Activated naive CD8-positive, alpha-beta T cell treated with anti-CD3 and anti-CD28 coated beads, Interleukin-2, amount 10 ng/mL, durations not matched to agents 7 days and 5 days (primary cell): ENCODE results near the gene SGK1. TPM values are rescaled to one million over a fixed set of nuclear protein-coding genes. Genes with fewer than 3 reads are reported as not detected.
A peak's percentile ranks its signal among the peaks of the same experiment; 100 is the strongest.
"Not testable (repeated sequence)": the region's sequence is repeated elsewhere in the genome, so short reads cannot be mapped to it uniquely, and the experiment has no call there.

Experiments
- ATAC-seq: fragments of 150-1000 bp; cut with Tn5 transposase; one replicate; pipeline ENCODE4 v1.10.0; 2021; ENCODE audit warnings: low read depth, moderate library complexity
- POLR2A ChIA-PET: fragments of 350-600 bp; sonication (Branson Sonifier 250); formaldehyde crosslinking; loops from one replicate; lab custom pipeline; 2021; ENCODE audit warnings: antibody characterized with exemption; lab: Charles Lee
- DNase-seq: peaks from one replicate; pipeline ENCODE4 v3.0.0; 2021
- H3K27ac Mint-ChIP-seq: one replicate; pipeline ENCODE4 v1.8.0; 2022; ENCODE audit warnings: mild to moderate bottlenecking, mixed read lengths
- H3K27me3 Mint-ChIP-seq: one replicate; pipeline ENCODE4 v1.8.0; 2022; ENCODE audit warnings: mild to moderate bottlenecking, moderate library complexity, mixed read lengths
- H3K36me3 Mint-ChIP-seq: one replicate; pipeline ENCODE4 v1.8.0; 2021; ENCODE audit warnings: mild to moderate bottlenecking, mixed read lengths
- H3K4me1 Mint-ChIP-seq: one replicate; pipeline ENCODE4 v1.8.0; 2021; ENCODE audit warnings: mixed read lengths
- H3K4me3 Mint-ChIP-seq: one replicate; pipeline ENCODE4 v1.8.0; 2022; ENCODE audit warnings: mild to moderate bottlenecking, moderate library complexity, mixed read lengths
- H3K9me3 Mint-ChIP-seq: one replicate; pipeline ENCODE4 v1.8.0; 2021; ENCODE audit warnings: mixed read lengths
- total RNA-seq, 2 experiments: library from RNA; stranded (reverse); gene quantifications; one replicate each; pipeline ENCODE4 v1.2.3, GENCODE V29; 2021

SGK1 gene
- total RNA-seq, 2 experiments from 2014 or later, result 31.5 to 35.1 TPM

GRCh38 chr6:134322216-134322615, 4.3 kb upstream of the SGK1 start:
- ATAC-seq (no peak), DNase-seq (no peak)
- peaks cover 14% of the 10 kb centered on the region for H3K27me3 Mint-ChIP-seq
- H3K9me3 Mint-ChIP-seq, result peaks cover 10% of the 10 kb centered on the region
- peaks cover 2% of the 10 kb centered on the region for H3K36me3 Mint-ChIP-seq
- no peak overlapping the region for H3K4me3 Mint-ChIP-seq
- POLR2A ChIA-PET, result no interaction called here
- peaks cover 9% of the 10 kb centered on the region for H3K4me1 Mint-ChIP-seq
- H3K27ac Mint-ChIP-seq, result no peak overlapping the region

GRCh38 chr6:134321246-134321645, 3.3 kb upstream of the SGK1 start:
- H3K4me3 Mint-ChIP-seq, result no peak overlapping the region
- DNase-seq (no peak), ATAC-seq (no peak)
- H3K4me1 Mint-ChIP-seq, result peaks cover 16% of the 10 kb centered on the region
- peaks cover 19% of the 10 kb centered on the region for H3K27me3 Mint-ChIP-seq
- POLR2A ChIA-PET, result interaction anchor here (0.7 kb wide), 1 partner anchor 59 kb away, joined by 5 read pairs; no protein-coding TSS in a partner anchor
- H3K9me3 Mint-ChIP-seq, result peaks cover 10% of the 10 kb centered on the region
- peaks cover 2% of the 10 kb centered on the region for H3K36me3 Mint-ChIP-seq
- H3K27ac Mint-ChIP-seq, result no peak overlapping the region

- POLR2A ChIA-PET, H3K4me3 Mint-ChIP-seq, DNase-seq, H3K36me3 Mint-ChIP-seq, H3K9me3 Mint-ChIP-seq, ATAC-seq, H3K27ac Mint-ChIP-seq: not testable (repeated sequence)
- peaks cover 23% of the 10 kb centered on the region for H3K27me3 Mint-ChIP-seq
- peaks cover 20% of the 10 kb centered on the region for H3K4me1 Mint-ChIP-seq
Measured at GRCh38 chr6:134319686-134320085, 1.8 kb upstream of the SGK1 start.

- H3K36me3 Mint-ChIP-seq, result no peaks in the 10 kb centered on the region
- DNase-seq (no peak), ATAC-seq (no peak)
- H3K9me3 Mint-ChIP-seq, result peaks cover 7% of the 10 kb centered on the region
- H3K4me1 Mint-ChIP-seq, result peaks cover 20% of the 10 kb centered on the region
- no peak overlapping the region for H3K4me3 Mint-ChIP-seq
- H3K27me3 Mint-ChIP-seq, result peaks cover 25% of the 10 kb centered on the region
- POLR2A ChIA-PET, result no interaction called here
- no peak overlapping the region for H3K27ac Mint-ChIP-seq
Measured at GRCh38 chr6:134318974-134319281, 1.0 kb upstream of the SGK1 start.

- DNase-seq, result no peak
- POLR2A ChIA-PET, result no interaction called here
- no peak overlapping the region for H3K27ac Mint-ChIP-seq
- no peaks in the 10 kb centered on the region for H3K36me3 Mint-ChIP-seq
- H3K4me3 Mint-ChIP-seq, result peak overlapping the region; percentile 90
- no peak for ATAC-seq
- H3K9me3 Mint-ChIP-seq, result peaks cover 7% of the 10 kb centered on the region
- peaks cover 21% of the 10 kb centered on the region for H3K4me1 Mint-ChIP-seq
- H3K27me3 Mint-ChIP-seq, result peaks cover 25% of the 10 kb centered on the region
Measured at GRCh38 chr6:134318236-134318973, 493 bp upstream of the SGK1 start.

- H3K27ac Mint-ChIP-seq, result peak overlapping the region; percentile 49
- peaks cover 22% of the 10 kb centered on the region for H3K4me1 Mint-ChIP-seq
- peaks cover 25% of the 10 kb centered on the region for H3K27me3 Mint-ChIP-seq
- DNase-seq (no peak), ATAC-seq (no peak)
- H3K36me3 Mint-ChIP-seq, result no peaks in the 10 kb centered on the region
- H3K9me3 Mint-ChIP-seq, result peaks cover 7% of the 10 kb centered on the region
- peak overlapping the region; percentile 90 for H3K4me3 Mint-ChIP-seq
- POLR2A ChIA-PET, result interaction anchor here (1.3 kb wide), 1 partner anchor 9 kb away, joined by 3 read pairs; no protein-coding TSS in a partner anchor
Measured at GRCh38 chr6:134316733-134317431, 1.0 kb downstream of the SGK1 start.

GRCh38 chr6:134315974-134316441, 1.9 kb downstream of the SGK1 start:
- POLR2A ChIA-PET, result no interaction called here
- no peak for DNase-seq
- ATAC-seq, result no peak
- H3K9me3 Mint-ChIP-seq, result peaks cover 7% of the 10 kb centered on the region
- H3K27me3 Mint-ChIP-seq, result peaks cover 25% of the 10 kb centered on the region
- H3K4me1 Mint-ChIP-seq, result peaks cover 22% of the 10 kb centered on the region
- H3K36me3 Mint-ChIP-seq, result no peaks in the 10 kb centered on the region
- peak overlapping the region; percentile 29 for H3K4me3 Mint-ChIP-seq
- no peak overlapping the region for H3K27ac Mint-ChIP-seq

GRCh38 chr6:134315189-134315588, 2.7 kb downstream of the SGK1 start:
- Mint-ChIP-seq H3K4me1 (peaks cover 22% of the 10 kb centered on the region), H3K27me3 (peaks cover 25% of the 10 kb centered on the region), H3K27ac (no peak overlapping the region), H3K9me3 (peaks cover 7% of the 10 kb centered on the region), H3K4me3 (no peak overlapping the region), H3K36me3 (no peaks in the 10 kb centered on the region)
- ATAC-seq (no peak), DNase-seq (no peak)
- POLR2A ChIA-PET, result no interaction called here

- Mint-ChIP-seq H3K4me3 (no peak overlapping the region), H3K36me3 (no peaks in the 10 kb centered on the region), H3K27ac (no peak overlapping the region), H3K4me1 (peaks cover 22% of the 10 kb centered on the region), H3K27me3 (peaks cover 25% of the 10 kb centered on the region), H3K9me3 (no peaks in the 10 kb centered on the region)
- ATAC-seq (no peak), DNase-seq (no peak)
- POLR2A ChIA-PET, result interaction anchor here (0.6 kb wide), 1 partner anchor 67 kb away, joined by 3 read pairs; no protein-coding TSS in a partner anchor
Measured at GRCh38 chr6:134314006-134314821, 3.7 kb downstream of the SGK1 start.

GRCh38 chr6:134312038-134312660, 5.8 kb downstream of the SGK1 start:
- POLR2A ChIA-PET, result interaction anchor here (0.5 to 0.9 kb wide), 2 partner anchors 13 to 17 kb away, joined by 3 to 5 read pairs; no protein-coding TSS in a partner anchor
- Mint-ChIP-seq H3K4me3 (no peak overlapping the region), H3K27ac (no peak overlapping the region), H3K36me3 (no peaks in the 10 kb centered on the region), H3K4me1 (peaks cover 16% of the 10 kb centered on the region), H3K9me3 (no peaks in the 10 kb centered on the region), H3K27me3 (peaks cover 12% of the 10 kb centered on the region)
- DNase-seq (no peak), ATAC-seq (no peak)

GRCh38 chr6:134310817-134311216, 7.1 kb downstream of the SGK1 start:
- ATAC-seq (no peak), DNase-seq (no peak)
- POLR2A ChIA-PET, result no interaction called here
- H3K4me3 Mint-ChIP-seq, result no peak overlapping the region
- H3K27ac Mint-ChIP-seq, result no peak overlapping the region
- peaks cover 5% of the 10 kb centered on the region for H3K27me3 Mint-ChIP-seq
- H3K36me3 Mint-ChIP-seq, result no peaks in the 10 kb centered on the region
- no peaks in the 10 kb centered on the region for H3K9me3 Mint-ChIP-seq
- peaks cover 7% of the 10 kb centered on the region for H3K4me1 Mint-ChIP-seq

GRCh38 chr6:134309983-134310605, 7.8 kb downstream of the SGK1 start:
- no peak overlapping the region for H3K4me3 Mint-ChIP-seq
- no peaks in the 10 kb centered on the region for H3K36me3 Mint-ChIP-seq
- peaks cover 9% of the 10 kb centered on the region for H3K4me1 Mint-ChIP-seq
- H3K27ac Mint-ChIP-seq, result no peak overlapping the region
- no peak for DNase-seq
- H3K27me3 Mint-ChIP-seq, result peaks cover 4% of the 10 kb centered on the region
- H3K9me3 Mint-ChIP-seq, result no peaks in the 10 kb centered on the region
- POLR2A ChIA-PET, result no interaction called here
- no peak for ATAC-seq
